ENCODE measurements around the gene GRID1. TPM values are rescaled to one million over a fixed set of nuclear protein-coding genes. Genes with fewer than 3 reads are reported as not detected.

GRID1 gene
- total RNA-seq, 4 donors from 2014 or later, result 0.88 to 7.3 (median 4.1) TPM

DNA sequence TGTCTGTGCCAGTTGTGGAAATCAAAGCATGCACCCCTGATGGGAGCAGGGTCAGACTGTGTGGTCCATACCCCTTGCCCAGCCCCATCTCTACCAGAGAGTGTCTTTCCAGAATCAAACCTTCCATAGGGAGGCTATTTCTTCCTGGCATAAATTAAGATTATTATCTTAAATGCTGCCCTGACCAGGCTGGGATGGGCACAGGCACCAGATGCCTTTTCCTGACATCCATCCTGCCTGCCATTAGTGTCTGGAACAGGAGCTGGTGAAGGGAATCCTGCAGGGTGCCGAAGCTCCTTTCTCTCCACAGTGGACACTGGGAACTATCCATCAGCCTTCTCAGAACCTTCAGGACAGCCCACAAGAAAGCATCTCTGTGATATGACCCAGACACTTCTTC, 296.3 kb downstream of the GRID1 start:
- no peaks in the 10 kb centered on the region for H3K4me1 ChIP-seq
- H3K27ac ChIP-seq, result no peak overlapping the region
- no peaks in the 10 kb centered on the region for H3K36me3 ChIP-seq
- H3K27me3 ChIP-seq, result no peaks in the 10 kb centered on the region
- TF ChIP-seq, protein P1, sequence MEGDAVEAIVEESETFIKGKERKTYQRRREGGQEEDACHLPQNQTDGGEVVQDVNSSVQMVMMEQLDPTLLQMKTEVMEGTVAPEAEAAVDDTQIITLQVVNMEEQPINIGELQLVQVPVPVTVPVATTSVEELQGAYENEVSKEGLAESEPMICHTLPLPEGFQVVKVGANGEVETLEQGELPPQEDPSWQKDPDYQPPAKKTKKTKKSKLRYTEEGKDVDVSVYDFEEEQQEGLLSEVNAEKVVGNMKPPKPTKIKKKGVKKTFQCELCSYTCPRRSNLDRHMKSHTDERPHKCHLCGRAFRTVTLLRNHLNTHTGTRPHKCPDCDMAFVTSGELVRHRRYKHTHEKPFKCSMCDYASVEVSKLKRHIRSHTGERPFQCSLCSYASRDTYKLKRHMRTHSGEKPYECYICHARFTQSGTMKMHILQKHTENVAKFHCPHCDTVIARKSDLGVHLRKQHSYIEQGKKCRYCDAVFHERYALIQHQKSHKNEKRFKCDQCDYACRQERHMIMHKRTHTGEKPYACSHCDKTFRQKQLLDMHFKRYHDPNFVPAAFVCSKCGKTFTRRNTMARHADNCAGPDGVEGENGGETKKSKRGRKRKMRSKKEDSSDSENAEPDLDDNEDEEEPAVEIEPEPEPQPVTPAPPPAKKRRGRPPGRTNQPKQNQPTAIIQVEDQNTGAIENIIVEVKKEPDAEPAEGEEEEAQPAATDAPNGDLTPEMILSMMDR (IDR thresholded peaks at IDR 0.05), result no peak
- no peak for TF ChIP-seq POLR2A (IDR thresholded peaks at IDR 0.05)
- intact Hi-C loops (cut with DNase I; ENCODE audit: low total_unique reads), result no loop called here
- DNase-seq, result no peak
- H3K4me3 ChIP-seq, result no peak overlapping the region
- H3K9me3 ChIP-seq, result no peaks in the 10 kb centered on the region

DNA sequence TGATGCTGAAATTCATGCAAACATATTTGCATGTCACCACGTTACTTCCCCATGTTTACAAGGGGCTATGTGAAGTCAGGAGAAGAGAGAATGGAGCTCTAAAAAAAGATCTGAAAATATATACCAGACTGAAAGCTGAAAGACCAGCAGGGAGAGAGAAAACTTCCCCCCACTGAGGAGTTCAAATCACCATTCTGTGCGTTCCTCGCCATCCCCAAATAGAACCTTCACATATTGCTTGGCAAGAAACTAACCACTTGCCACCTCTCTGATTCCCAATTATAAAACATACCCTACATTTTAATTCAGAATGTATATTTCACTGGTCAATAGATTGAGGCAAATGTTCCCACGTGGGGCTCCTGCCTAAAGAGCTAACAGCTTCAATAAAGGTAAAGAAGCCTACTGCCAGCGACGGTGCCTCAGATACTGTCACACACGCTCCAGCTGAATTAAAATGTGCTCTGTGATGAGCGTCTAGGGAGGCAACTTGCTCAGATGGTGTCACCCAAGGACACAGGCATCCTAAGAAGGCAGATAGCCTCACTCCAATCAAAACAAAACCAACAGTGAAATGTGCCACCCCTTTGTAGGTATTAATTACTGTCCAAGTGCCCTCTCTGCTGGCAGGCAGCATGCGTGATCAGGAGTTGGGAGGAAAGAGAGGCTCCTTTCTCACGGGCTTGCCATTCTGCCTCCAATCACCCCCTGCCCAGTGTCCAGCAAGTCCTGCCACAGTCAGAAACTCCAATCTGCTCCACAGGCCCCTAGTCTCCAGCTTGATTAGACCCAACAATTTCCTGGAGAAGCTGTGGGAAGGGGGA, 298.2 kb downstream of the GRID1 start:
- TF ChIP-seq POLR2A (IDR thresholded peaks at IDR 0.05), result no peak
- TF ChIP-seq, protein P1 (IDR thresholded peaks at IDR 0.05), result no peak
- no peak for DNase-seq
- Histone ChIP-seq H3K4me3 (no peak overlapping the region), H3K9me3 (no peaks in the 10 kb centered on the region), H3K27ac (no peak overlapping the region), H3K4me1 (no peaks in the 10 kb centered on the region), H3K27me3 (no peaks in the 10 kb centered on the region), H3K36me3 (no peaks in the 10 kb centered on the region)
- intact Hi-C loops (cut with DNase I; ENCODE audit: low total_unique reads), result no loop called here

- Histone ChIP-seq H3K4me1 (no peaks in the 10 kb centered on the region), H3K27me3 (no peaks in the 10 kb centered on the region), H3K4me3 (no peak overlapping the region), H3K9me3 (no peaks in the 10 kb centered on the region), H3K27ac (no peak overlapping the region), H3K36me3 (no peaks in the 10 kb centered on the region)
- no peak for DNase-seq
- TF ChIP-seq, protein P1 (IDR thresholded peaks at IDR 0.05), result no peak
- no peak for TF ChIP-seq POLR2A (IDR thresholded peaks at IDR 0.05)
- intact Hi-C loops (cut with DNase I; ENCODE audit: low total_unique reads), result no loop called here
Observed at GRCh38 chr10:86067436-86068050, 299.1 kb downstream of the GRID1 start.

DNA sequence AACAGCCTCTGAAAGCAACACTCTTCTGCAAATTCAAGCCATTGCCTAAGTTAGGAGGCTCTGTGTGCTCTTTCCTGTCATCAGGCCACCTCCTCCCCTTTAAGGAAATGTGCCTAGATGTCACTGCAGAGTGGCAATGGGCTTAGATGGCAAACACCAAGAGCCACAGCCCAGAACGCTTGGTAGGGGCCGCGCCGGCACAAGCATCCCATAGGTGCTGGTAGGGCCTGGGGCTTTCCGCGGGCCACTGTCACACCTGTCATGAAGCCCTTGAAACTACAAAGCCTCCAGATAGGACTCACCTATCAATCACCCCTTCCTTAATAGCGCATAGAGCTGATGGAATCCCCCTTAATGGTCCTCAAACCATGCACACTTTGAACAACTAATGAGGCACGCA, 299.9 kb downstream of the GRID1 start:
- intact Hi-C loops (cut with DNase I; ENCODE audit: low total_unique reads), result no loop called here
- Histone ChIP-seq H3K4me1 (no peaks in the 10 kb centered on the region), H3K4me3 (no peak overlapping the region), H3K36me3 (no peaks in the 10 kb centered on the region), H3K27ac (no peak overlapping the region), H3K9me3 (no peaks in the 10 kb centered on the region), H3K27me3 (no peaks in the 10 kb centered on the region)
- no peak for DNase-seq
- TF ChIP-seq, protein P1 (IDR thresholded peaks at IDR 0.05), result no peak
- no peak for TF ChIP-seq POLR2A (IDR thresholded peaks at IDR 0.05)

GRCh38 chr10:86065711-86066251, 300.8 kb downstream of the GRID1 start:
- no peaks in the 10 kb centered on the region for H3K9me3 ChIP-seq
- no peak overlapping the region for H3K4me3 ChIP-seq
- H3K36me3 ChIP-seq, result no peaks in the 10 kb centered on the region
- no peaks in the 10 kb centered on the region for H3K4me1 ChIP-seq
- H3K27ac ChIP-seq, result no peak overlapping the region
- H3K27me3 ChIP-seq, result no peaks in the 10 kb centered on the region
- DNase-seq, result no peak
- intact Hi-C loops (cut with DNase I; ENCODE audit: low total_unique reads), result no loop called here
- TF ChIP-seq, protein P1 (IDR thresholded peaks at IDR 0.05), result no peak
- no peak for TF ChIP-seq POLR2A (IDR thresholded peaks at IDR 0.05)
